Retinal pigment epithelial cell (primary cell): ENCODE data around the gene NPY1R.

ENCODE experiments used
- DNase-seq: peaks from one replicate; pipeline ENCODE4 v3.0.0-alpha.2; 2010; ENCODE audit warnings: low read depth
- H3K4me3 ChIP-seq: 2 replicates; pipeline ENCODE4 v1.5.1; 2011; ENCODE audit warnings: mild to moderate bottlenecking, low read length, control low read depth, moderate library complexity
- TF ChIP-seq, protein P1 (sequence below): conservative IDR thresholded peaks from 2 replicates; pipeline ENCODE4 v1.5.1; 2011; ENCODE audit warnings: low read depth, low read length, control low read depth, inconsistent platforms

The NPY1R gene

DNA sequence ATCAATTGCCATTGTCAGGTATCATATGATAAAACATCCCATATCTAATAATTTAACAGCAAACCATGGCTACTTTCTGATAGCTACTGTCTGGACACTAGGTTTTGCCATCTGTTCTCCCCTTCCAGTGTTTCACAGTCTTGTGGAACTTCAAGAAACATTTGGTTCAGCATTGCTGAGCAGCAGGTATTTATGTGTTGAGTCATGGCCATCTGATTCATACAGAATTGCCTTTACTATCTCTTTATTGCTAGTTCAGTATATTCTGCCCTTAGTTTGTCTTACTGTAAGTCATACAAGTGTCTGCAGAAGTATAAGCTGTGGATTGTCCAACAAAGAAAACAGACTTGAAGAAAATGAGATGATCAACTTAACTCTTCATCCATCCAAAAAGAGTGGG lies 18.3 kb upstream of the NPY1R start:
- no peak for DNase-seq
- TF ChIP-seq, protein P1, sequence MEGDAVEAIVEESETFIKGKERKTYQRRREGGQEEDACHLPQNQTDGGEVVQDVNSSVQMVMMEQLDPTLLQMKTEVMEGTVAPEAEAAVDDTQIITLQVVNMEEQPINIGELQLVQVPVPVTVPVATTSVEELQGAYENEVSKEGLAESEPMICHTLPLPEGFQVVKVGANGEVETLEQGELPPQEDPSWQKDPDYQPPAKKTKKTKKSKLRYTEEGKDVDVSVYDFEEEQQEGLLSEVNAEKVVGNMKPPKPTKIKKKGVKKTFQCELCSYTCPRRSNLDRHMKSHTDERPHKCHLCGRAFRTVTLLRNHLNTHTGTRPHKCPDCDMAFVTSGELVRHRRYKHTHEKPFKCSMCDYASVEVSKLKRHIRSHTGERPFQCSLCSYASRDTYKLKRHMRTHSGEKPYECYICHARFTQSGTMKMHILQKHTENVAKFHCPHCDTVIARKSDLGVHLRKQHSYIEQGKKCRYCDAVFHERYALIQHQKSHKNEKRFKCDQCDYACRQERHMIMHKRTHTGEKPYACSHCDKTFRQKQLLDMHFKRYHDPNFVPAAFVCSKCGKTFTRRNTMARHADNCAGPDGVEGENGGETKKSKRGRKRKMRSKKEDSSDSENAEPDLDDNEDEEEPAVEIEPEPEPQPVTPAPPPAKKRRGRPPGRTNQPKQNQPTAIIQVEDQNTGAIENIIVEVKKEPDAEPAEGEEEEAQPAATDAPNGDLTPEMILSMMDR = no peak
- no peak overlapping the region for H3K4me3 ChIP-seq

DNA sequence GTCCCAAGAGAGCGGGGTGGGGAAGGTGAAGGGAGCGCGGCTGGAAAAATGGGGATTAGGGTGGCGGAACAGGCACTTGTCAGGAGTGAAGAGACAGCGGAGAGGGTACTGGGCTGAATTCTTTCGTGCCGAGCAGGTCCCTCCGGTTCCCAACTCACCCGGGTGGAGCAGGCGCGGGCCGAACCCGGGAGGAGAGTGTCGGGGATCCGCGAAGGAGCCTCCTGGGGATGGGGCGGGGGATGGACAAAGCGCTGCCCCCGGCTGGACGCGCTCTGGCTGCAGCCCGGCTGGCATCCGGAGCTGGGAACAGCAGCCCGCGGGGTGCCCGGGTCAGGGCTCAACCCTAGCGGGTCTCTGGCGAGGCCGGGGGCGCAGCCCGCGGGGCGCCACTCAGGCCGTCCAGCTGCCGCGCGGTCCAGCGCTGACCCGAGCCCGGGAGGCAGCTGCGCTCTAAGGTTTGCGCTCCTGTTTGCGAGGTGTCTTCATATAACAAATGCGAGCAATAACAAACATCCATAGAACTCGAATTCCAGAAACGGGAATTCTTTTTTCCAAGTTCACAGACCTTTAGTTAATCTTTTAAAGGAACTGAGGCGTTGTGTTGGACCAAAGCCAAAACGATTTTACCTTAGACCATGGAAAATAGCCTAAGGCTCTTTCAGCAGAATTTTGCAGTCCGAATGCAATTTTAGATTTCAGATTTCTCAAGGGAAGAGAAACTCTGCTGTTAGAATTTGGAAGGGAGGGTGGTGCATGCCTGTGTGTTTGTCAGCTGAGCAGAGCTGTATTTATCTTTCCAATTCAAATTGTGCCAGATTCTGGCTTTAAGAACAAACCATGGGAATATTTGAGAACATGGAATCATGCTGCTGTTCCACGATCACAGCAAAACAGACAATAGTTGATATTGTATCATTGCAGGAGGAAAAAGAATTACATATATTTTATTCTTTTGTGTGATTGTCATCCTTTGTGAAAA lies 12.0 kb upstream of the NPY1R start:
- DNase-seq = no peak
- TF ChIP-seq, protein P1 = no peak
- H3K4me3 ChIP-seq = peak overlapping the region; percentile 66

DNA sequence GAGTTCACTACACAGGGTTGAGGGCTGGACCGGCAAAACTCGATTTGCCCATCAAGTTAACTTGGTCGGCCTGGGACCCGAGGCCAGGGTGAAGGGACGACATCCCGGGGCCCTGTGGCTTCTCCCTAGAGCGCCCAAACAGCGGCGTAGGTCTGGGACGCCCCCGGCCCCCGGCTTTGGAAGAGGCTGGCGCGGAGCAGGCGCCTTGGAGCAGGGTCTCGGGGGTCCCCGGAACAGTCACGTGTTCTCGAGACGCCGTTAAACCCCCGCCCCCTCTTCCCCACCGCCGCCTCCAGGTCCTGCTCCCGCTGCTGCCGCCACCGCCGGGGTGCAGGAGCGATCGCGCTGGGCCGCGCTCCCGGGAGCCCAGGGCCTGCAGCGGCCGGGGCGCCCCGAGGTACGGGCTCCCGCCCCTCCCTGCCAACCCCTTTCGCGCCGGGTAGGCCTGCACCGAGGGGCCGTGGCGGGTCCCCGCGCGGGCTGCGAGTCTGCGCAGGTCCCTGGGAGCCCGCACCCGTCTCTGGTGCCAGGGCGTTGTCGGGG lies 11.3 kb upstream of the NPY1R start, which contains the start of gene NPY5R:
TSS of gene NPY5R (plus strand) at position 289 of the 543 bp plus-strand sequence. CDS start 6,382 bp downstream, outside the sequence.
- no peak for DNase-seq
- peak within 1 kb of the TSS; percentile 66 for H3K4me3 ChIP-seq
- TF ChIP-seq, protein P1 = no peak

DNA sequence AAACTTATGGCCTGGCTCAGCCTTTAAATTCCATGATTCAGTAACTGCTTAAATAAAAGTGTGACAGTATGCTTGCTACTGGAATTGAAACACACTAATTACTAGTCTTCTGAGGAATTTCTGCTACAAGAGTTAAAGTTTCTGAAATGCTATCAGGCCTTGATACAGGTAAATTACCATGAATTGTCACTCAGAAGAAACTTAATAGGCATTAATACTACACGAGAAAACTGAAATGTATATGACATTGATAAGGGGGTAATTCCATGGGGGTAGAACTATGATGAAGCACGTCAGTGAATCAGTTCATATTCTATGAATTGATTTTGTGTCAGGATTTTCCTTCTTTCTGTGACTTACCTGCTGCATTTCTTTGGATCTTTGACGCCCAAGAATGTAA lies 3.0 kb upstream of the NPY1R start:
- H3K4me3 ChIP-seq = no peak overlapping the region
- DNase-seq = no peak
- TF ChIP-seq, protein P1 = no peak

DNA sequence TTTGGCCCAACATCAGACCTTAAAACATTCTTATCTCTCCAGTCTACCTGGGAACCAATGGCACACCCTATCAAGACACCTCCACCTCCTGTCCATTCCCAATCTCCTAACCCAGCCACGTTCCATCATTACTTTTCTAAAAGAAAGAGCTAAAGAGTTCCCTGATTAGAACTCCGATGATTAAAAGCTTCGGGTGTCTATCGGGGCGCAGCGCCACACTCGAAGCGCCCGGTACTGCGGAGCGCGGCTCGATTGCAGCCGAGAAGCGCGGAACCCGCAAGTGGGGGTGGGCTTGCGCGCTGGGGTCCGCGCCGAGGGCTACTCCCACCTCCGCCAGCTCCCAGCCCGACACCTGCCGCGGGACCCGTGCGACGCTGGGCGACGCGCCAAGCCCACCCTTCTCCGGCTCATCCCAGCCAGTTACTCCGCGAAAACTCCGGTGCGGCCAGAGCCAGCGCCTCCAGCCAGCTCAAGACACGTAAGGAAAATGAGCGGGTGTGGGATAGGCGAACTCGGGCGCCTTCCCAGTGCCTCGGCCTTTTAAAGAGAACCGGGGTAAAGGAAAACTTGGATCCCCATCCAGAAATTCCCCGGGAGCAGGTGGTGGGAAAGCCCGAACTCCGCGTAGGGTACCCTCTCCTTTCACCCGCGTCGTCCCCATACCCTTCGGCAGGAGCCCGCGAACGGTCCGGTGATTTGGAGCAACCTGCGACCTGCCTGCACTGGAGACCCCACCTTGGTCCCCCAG lies 593 bp downstream of the NPY1R start:
- DNase-seq = no peak
- TF ChIP-seq, protein P1 = peak; percentile 24
- peak overlapping the region; percentile 61 for H3K4me3 ChIP-seq

DNA sequence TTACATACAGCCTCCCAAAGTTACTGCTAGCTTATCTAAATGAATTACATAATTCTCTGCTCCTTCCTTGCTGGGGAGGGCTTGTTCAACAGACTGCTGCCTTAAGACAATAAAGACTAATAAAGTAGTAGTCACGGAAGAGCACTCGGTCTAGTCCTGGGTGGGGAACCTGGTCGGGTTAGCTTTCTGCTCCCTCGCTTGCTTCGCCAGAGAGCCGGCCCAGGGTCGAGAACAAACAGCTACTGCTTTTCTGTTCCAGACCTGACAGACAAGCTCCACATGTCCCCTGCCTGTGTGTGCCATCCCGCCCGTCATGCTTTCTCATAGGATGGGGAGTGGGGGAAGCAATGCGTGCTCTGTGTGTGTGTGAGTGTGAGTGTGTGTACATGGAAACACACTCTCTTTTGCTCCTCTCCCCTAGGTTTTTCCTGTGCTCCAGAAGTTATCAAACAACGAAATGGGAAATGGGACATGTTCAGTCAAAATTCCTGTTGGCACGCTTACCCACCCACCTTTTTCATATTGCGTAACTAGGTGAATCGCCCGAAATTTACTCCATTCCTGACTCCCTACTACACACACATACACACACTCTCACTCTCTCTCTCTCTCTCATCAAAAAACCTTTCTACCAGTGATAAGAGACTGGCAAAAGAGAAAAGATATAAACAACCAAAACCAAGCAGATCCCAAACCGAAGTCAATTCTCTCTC lies 1.3 kb downstream of the NPY1R start:
- no peak for DNase-seq
- H3K4me3 ChIP-seq = peak overlapping the region; percentile 61
- TF ChIP-seq, protein P1 = no peak
